HepG2 (cell line): ENCODE data around the gene AJUBA. TPM values are rescaled to one million over a fixed set of nuclear protein-coding genes. Genes with fewer than 3 reads are reported as not detected.

ENCODE experiments used
- ATAC-seq: fragments of 200-7000 bp; cut with Tn5 transposase; 3 replicates; pipeline ENCODE4 v1.9.1; 2020; ENCODE audit warnings: mild to moderate bottlenecking, moderate library complexity
- BruUV-seq: library from RNA; stranded (reverse); fragments of 400-500 nt; replicated peaks from 2 replicates; lab custom pipeline; 2021; lab: Mats Ljungman, UMichigan
- CTCF ChIA-PET: fragments of 300-600 bp; formaldehyde crosslinking; extraction: SDS; loops from one replicate; lab custom pipeline; 2021; ENCODE audit warnings: low total read pairs, inconsistent platforms, low intra/inter-chr PET ratio; lab: Yijun Ruan, JAX
- POLR2A ChIA-PET: fragments of 350-600 bp; sonication (Branson Sonifier 250); formaldehyde crosslinking; loops from one replicate; lab custom pipeline; 2020; ENCODE audit warnings: antibody characterized with exemption, inconsistent platforms; lab: Yijun Ruan, JAX
- DNase-seq: peaks from one replicate; pipeline ENCODE4 v3.0.0-alpha.2; 2015; ENCODE audit warnings: low spot score
- FAIRE-seq: peaks from 3 replicates; lab custom pipeline; 2011; peaks lifted over from hg19 to GRCh38; lab: Jason Lieb, UNC
- H2AFZ ChIP-seq: one replicate; pipeline ENCODE4 v1.6.1; 2011; ENCODE audit warnings: low read length, inconsistent platforms
- H3K27ac ChIP-seq: fragments of 300-600 bp; 3 replicates; pipeline ENCODE4 v1.8.0; 2011; ENCODE audit warnings: mixed run types, mild to moderate bottlenecking, mixed read lengths, low read length, inconsistent platforms; ENCODE audit not compliant: insufficient read depth; ENCODE audit errors: extremely low read length
- H3K27me3 ChIP-seq, 2 experiments: fragments of 200-600 bp in 1 of 2; 2 replicates in 1 of 2; 3 replicates in 1 of 2; pipeline versions ENCODE4 v1.6.0 to v1.8.0; 2011; ENCODE audit warnings: low read length in 2 of 2, mild to moderate bottlenecking in 2 of 2, moderate library complexity in 2 of 2, inconsistent platforms in 1 of 2; ENCODE audit not compliant: insufficient read depth in 2 of 2, control insufficient read depth in 1 of 2
- H3K36me3 ChIP-seq, 2 experiments: fragments of 200-600 bp in 1 of 2; replicated peaks in 1 of 2; 2 replicates in 1 of 2; 3 replicates in 1 of 2; pipeline versions ENCODE4 v1.5.1 to v1.8.0; 2011; ENCODE audit warnings: low read length in 2 of 2, inconsistent platforms in 1 of 2; ENCODE audit not compliant: insufficient read depth in 2 of 2, control insufficient read depth in 1 of 2
- H3K4me1 ChIP-seq: 2 replicates; pipeline ENCODE4 v1.5.1; 2012; ENCODE audit warnings: low read length, inconsistent platforms; ENCODE audit not compliant: insufficient read depth
- H3K4me2 ChIP-seq: 2 replicates; pipeline ENCODE4 v1.6.0; 2011; ENCODE audit warnings: low read depth, low read length, inconsistent platforms
- H3K4me3 ChIP-seq, 3 experiments: fragments of 200-600 bp in 1 of 3; sonication (generic), shearing (Covaris generic) in 1 of 3; replicated peaks in 1 of 3; 2 replicates each; pipeline ENCODE4 v1.5.1; 2011 to 2016; ENCODE audit warnings: low read length in 3 of 3, inconsistent platforms in 2 of 3, low read depth in 2 of 3, mild to moderate bottlenecking in 2 of 3, control low read depth in 1 of 3, mixed read lengths in 1 of 3; ENCODE audit not compliant: insufficient read depth in 1 of 3
- H3K79me2 ChIP-seq: one replicate; pipeline ENCODE4 v1.6.1; 2011; ENCODE audit warnings: low read length, inconsistent platforms; ENCODE audit not compliant: insufficient read depth
- H3K9ac ChIP-seq: 2 replicates; pipeline ENCODE4 v1.6.0; 2011; ENCODE audit warnings: mild to moderate bottlenecking, low read depth, low read length, inconsistent platforms; ENCODE audit not compliant: insufficient read depth
- H3K9me3 ChIP-seq: 2 replicates; pipeline ENCODE4 v1.5.1; 2012; ENCODE audit warnings: mild to moderate bottlenecking, low read length
- H4K20me1 ChIP-seq: 2 replicates; pipeline ENCODE4 v1.6.0; 2011; ENCODE audit warnings: inconsistent platforms, mild to moderate bottlenecking, low read length, moderate library complexity; ENCODE audit not compliant: insufficient read depth
- GLI4 ChIP-seq: sonication (generic); formaldehyde crosslinking; IDR thresholded peaks from 2 replicates; pipeline ENCODE4 v1.5.1; 2020; ENCODE audit warnings: missing genetic modification reagents, mild to moderate bottlenecking, moderate library complexity, borderline replicate concordance
- GZF1 ChIP-seq: sonication (generic); formaldehyde crosslinking; IDR thresholded peaks from 2 replicates; pipeline ENCODE4 v1.5.1; 2020; ENCODE audit warnings: mild to moderate bottlenecking, missing genetic modification reagents
- HMG20B ChIP-seq: conservative IDR thresholded peaks from 2 replicates; pipeline ENCODE4 v1.6.1; 2016; ENCODE audit warnings: missing genetic modification reagents, missing compliant biosample characterization
- HOXA9 ChIP-seq: sonication (generic); formaldehyde crosslinking; IDR thresholded peaks from 2 replicates; pipeline ENCODE4 v1.8.1; 2022; ENCODE audit warnings: missing genetic modification reagents, mild to moderate bottlenecking, moderate library complexity, borderline replicate concordance
- MEIS1 ChIP-seq: sonication (generic); formaldehyde crosslinking; IDR thresholded peaks from 2 replicates; pipeline ENCODE4 v1.9.0; 2021; ENCODE audit warnings: mild to moderate bottlenecking, missing genetic modification reagents, moderate library complexity, borderline replicate concordance
- NFIB ChIP-seq: sonication (generic); formaldehyde crosslinking; IDR thresholded peaks from 2 replicates; pipeline ENCODE4 v1.9.0; 2021; ENCODE audit warnings: missing genetic modification reagents, mild to moderate bottlenecking, borderline replicate concordance
- NR3C1 ChIP-seq: sonication (generic); formaldehyde crosslinking; IDR thresholded peaks from 2 replicates; pipeline ENCODE4 v1.4.0; 2020; ENCODE audit warnings: missing genetic modification reagents
- REL ChIP-seq: sonication (generic); formaldehyde crosslinking; conservative IDR thresholded peaks from 2 replicates; pipeline ENCODE4 v1.8.0; 2022; ENCODE audit warnings: mild to moderate bottlenecking, missing genetic modification reagents, moderate library complexity
- SAFB2 ChIP-seq: sonication (generic); formaldehyde crosslinking; IDR thresholded peaks from 2 replicates; pipeline ENCODE4 v1.5.1; 2020; ENCODE audit warnings: missing genetic modification reagents, low read depth, mild to moderate bottlenecking, borderline replicate concordance
- SRF ChIP-seq: IDR thresholded peaks from 2 replicates; pipeline ENCODE4 v1.6.1; 2011; ENCODE audit warnings: mild to moderate bottlenecking, low read depth, low read length, moderate library complexity
- ZC3H13 ChIP-seq: sonication (generic); formaldehyde crosslinking; IDR thresholded peaks from 2 replicates; pipeline ENCODE4 v1.8.1; 2023; ENCODE audit warnings: mild to moderate bottlenecking, missing genetic modification reagents, moderate library complexity
- ZFP36 ChIP-seq: fragments of 150-350 bp; IDR thresholded peaks from 2 replicates; pipeline ENCODE4 v1.6.1; 2018; ENCODE audit warnings: borderline replicate concordance, low read length, low read depth; ENCODE audit not compliant: partially characterized antibody
- ZFP82 ChIP-seq: sonication (generic); formaldehyde crosslinking; IDR thresholded peaks from 2 replicates; pipeline ENCODE4 v1.5.1; 2020; ENCODE audit warnings: mild to moderate bottlenecking, missing genetic modification reagents, borderline replicate concordance
- ZNF234 ChIP-seq: sonication (generic); formaldehyde crosslinking; conservative IDR thresholded peaks from 2 replicates; pipeline ENCODE4 v1.5.1; 2020; ENCODE audit warnings: mild to moderate bottlenecking, missing genetic modification reagents
- ZNF441 ChIP-seq: sonication (generic); formaldehyde crosslinking; IDR thresholded peaks from 2 replicates; pipeline ENCODE4 v1.7.0; 2021; ENCODE audit warnings: missing genetic modification reagents, borderline replicate concordance
- ZNF792 ChIP-seq: IDR thresholded peaks from 2 replicates; pipeline ENCODE4 v1.6.1; 2016
- ZSCAN21 ChIP-seq: sonication (generic); formaldehyde crosslinking; IDR thresholded peaks from 2 replicates; pipeline ENCODE4 v1.8.0; 2022; ENCODE audit warnings: mild to moderate bottlenecking, missing genetic modification reagents, moderate library complexity, borderline replicate concordance
- ZSCAN31 ChIP-seq: sonication (generic); formaldehyde crosslinking; IDR thresholded peaks from 2 replicates; pipeline ENCODE4 v1.5.0; 2020; ENCODE audit warnings: low read depth, mild to moderate bottlenecking, missing genetic modification reagents
- ZZZ3 ChIP-seq: sonication (generic); formaldehyde crosslinking; IDR thresholded peaks from 2 replicates; pipeline ENCODE4 v1.4.0; 2020; ENCODE audit warnings: missing genetic modification reagents, mild to moderate bottlenecking, borderline replicate concordance
- WGBS: methylation state at CpG from one replicate; pipeline ENCODE4 v1.1.6; 2017; ENCODE audit warnings: low lambda C conversion rate; 5-methylcytosine and 5-hydroxymethylcytosine counted together
- in situ Hi-C: cut with HindIII; loops from 2 replicates; pipeline ENCODE4 v1.10.0; 2017; ENCODE audit warnings: low pct_unique_long_range_greater_than_20kb; ENCODE audit not compliant: extremely low pct_ligation_motif_present
- intact Hi-C: fragments of 100-400 bp; cut with micrococcal nuclease; formaldehyde crosslinking; loops from one replicate; pipeline ENCODE4 v1.10.0; 2022; ENCODE audit not compliant: unreplicated experiment
- polyA plus RNA-seq, 8 experiments: library from polyadenylated mRNA; depleted of rRNA in 3 of 8; stranded (reverse) in 7 of 8; unstranded in 1 of 8; fragments of >200 nt; fragmentation: Illumina TruSeq in 4 of 8; extraction: Trizol in 4 of 8; gene quantifications; 2 replicates each; pipeline versions ENCODE4 v1.2.1 to v1.2.3, GENCODE V29; 2011 to 2016; ENCODE audit warnings: low read depth in 4 of 8, missing spikeins in 1 of 8, mixed read lengths in 1 of 8; ENCODE audit not compliant: insufficient read depth in 1 of 8
- total RNA-seq, 5 experiments: library from RNA; depleted of rRNA; stranded (reverse); fragments of >200 nt; fragmentation: Illumina TruSeq; extraction: Trizol; gene quantifications; 2 replicates each; pipeline ENCODE4 v1.2.3, GENCODE V29; 2016; ENCODE audit warnings: low read depth in 1 of 5
- TF ChIP-seq, protein P1 (sequence below): sonication (generic); formaldehyde crosslinking; IDR thresholded peaks from 2 replicates; pipeline ENCODE4 v1.4.0; 2020; ENCODE audit warnings: missing genetic modification reagents
- TF ChIP-seq, protein P2 (sequence below): sonication (generic); formaldehyde crosslinking; IDR thresholded peaks from 2 replicates; pipeline ENCODE4 v1.5.0; 2020; ENCODE audit warnings: mild to moderate bottlenecking, missing genetic modification reagents, moderate library complexity

Gene AJUBA
- total and polyA plus RNA-seq, 2 of the 13 experiments (the other 11 are each of a cell fraction or from before 2014, with no cell fraction given) = 157 to 241 TPM

DNA sequence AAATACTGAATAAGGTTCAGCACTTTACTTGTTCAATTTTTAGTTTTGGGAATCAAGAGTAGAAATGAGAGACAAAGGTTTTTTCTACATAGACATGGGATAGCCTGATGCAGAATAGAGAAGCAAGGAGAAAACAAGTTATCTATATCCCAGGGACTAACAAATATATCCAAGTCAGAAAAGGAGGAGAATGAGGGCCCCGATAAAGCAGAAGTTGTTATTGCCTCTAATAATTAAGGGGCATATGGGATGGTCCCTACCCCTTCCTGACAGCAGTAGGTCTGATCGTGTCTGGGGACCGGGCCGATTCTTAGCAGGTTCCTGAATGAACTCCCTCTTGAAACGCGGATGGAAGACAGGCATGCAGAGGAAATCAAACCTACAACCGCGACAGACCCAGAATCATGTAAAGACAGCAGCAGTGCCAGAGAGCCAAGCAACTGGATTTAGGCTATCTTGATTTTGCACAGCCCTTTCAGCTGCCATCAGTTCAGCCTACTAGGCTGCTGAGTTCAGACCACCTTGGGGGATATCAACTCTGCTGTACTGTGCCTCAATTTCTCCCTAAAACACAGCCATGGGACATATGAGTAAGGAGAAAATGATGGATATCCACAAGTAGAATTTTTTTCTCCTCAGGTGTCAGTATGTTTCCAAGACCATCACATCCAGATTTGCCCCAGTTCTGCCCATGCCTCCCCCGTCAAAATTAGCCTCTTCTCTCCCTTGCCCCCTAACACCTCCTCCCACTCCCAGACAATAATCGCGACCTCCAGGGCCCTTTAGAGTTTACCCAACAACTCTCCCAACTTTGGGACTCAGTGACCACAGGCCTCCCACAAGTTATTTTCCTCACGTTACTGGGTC is 53.9 kb downstream of the AJUBA start:
- peak; percentile 18 for FAIRE-seq
- H3K79me2 ChIP-seq = peaks cover 21% of the 10 kb centered on the region
- TF ChIP-seq, protein P1, sequence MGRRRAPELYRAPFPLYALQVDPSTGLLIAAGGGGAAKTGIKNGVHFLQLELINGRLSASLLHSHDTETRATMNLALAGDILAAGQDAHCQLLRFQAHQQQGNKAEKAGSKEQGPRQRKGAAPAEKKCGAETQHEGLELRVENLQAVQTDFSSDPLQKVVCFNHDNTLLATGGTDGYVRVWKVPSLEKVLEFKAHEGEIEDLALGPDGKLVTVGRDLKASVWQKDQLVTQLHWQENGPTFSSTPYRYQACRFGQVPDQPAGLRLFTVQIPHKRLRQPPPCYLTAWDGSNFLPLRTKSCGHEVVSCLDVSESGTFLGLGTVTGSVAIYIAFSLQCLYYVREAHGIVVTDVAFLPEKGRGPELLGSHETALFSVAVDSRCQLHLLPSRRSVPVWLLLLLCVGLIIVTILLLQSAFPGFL = no peak
- TF ChIP-seq ZFP82 (CRISPR knock-in tag) (0 out of 2 replicates have a peak, but pooled peaks have one; percentile 75), HOXA9 (CRISPR knock-in tag) (no peak), ZNF234 (CRISPR knock-in tag) (no peak), NR3C1 (CRISPR knock-in tag) (no peak), ZNF441 (CRISPR knock-in tag) (0 out of 2 replicates have a peak, but pooled peaks have one; percentile 61), ZSCAN31 (CRISPR knock-in tag) (no peak), SAFB2 (no peak), ZC3H13 (CRISPR knock-in tag) (no peak), GLI4 (CRISPR knock-in tag) (no peak), REL (CRISPR knock-in tag) (no peak), ZZZ3 (CRISPR knock-in tag) (0 out of 2 replicates have a peak, but pooled peaks have one; percentile 8), HMG20B (CRISPR knock-in tag) (no peak), ZNF792 (no peak), MEIS1 (0 out of 2 replicates have a peak, but pooled peaks have one; percentile 15), NFIB (CRISPR knock-in tag) (no peak), SRF (no peak), ZFP36 (no peak), ZSCAN21 (CRISPR knock-in tag) (peak; percentile 18), GZF1 (CRISPR knock-in tag) (0 out of 2 replicates have a peak, but pooled peaks have one; percentile 0)
- TF ChIP-seq, protein P2, sequence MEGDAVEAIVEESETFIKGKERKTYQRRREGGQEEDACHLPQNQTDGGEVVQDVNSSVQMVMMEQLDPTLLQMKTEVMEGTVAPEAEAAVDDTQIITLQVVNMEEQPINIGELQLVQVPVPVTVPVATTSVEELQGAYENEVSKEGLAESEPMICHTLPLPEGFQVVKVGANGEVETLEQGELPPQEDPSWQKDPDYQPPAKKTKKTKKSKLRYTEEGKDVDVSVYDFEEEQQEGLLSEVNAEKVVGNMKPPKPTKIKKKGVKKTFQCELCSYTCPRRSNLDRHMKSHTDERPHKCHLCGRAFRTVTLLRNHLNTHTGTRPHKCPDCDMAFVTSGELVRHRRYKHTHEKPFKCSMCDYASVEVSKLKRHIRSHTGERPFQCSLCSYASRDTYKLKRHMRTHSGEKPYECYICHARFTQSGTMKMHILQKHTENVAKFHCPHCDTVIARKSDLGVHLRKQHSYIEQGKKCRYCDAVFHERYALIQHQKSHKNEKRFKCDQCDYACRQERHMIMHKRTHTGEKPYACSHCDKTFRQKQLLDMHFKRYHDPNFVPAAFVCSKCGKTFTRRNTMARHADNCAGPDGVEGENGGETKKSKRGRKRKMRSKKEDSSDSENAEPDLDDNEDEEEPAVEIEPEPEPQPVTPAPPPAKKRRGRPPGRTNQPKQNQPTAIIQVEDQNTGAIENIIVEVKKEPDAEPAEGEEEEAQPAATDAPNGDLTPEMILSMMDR (CRISPR knock-in tag) = no peak

More for the DNA sequence above, 53.9 kb downstream of the AJUBA start:
- WGBS = 10% methylated on average over 12 of the region's 12 CpGs
- TSS peak; percentile 78 for BruUV-seq
- in situ Hi-C loops = no loop called here
- H3K4me3 ChIP-seq = peak overlapping the region; percentile 74 to 98 (median 92)
- CTCF ChIA-PET = interaction anchor here (1.3 to 1.7 kb wide), 2 partner anchors 28 to 371 kb away, joined by 4 to 7 read pairs; no protein-coding TSS in a partner anchor
- no peak overlapping the region for H2AFZ ChIP-seq
- DNase-seq (no peak), ATAC-seq (no peak)
- intact Hi-C loops = loop anchor here (1.0 to 2.0 kb wide), 5 partner anchors 25 to 79 kb away; partner anchors contain the start of gene LRP10
- H4K20me1 ChIP-seq = no peaks in the 10 kb centered on the region
- H3K9ac ChIP-seq = peak overlapping the region; percentile 94
- peaks cover 33 to 38% of the 10 kb centered on the region in 2 experiments for H3K36me3 ChIP-seq
- peaks cover 27% of the 10 kb centered on the region for H3K4me1 ChIP-seq
- POLR2A ChIA-PET = interaction anchor here (0.5 to 6.1 kb wide), 60 partner anchors 8 to 1186 kb away, joined by 3 to 136 read pairs (median 6); partner anchors contain the start of genes ACIN1, AJUBA, BCL2L2 and C14orf119
- H3K9me3 ChIP-seq = no peaks in the 10 kb centered on the region
- H3K4me2 ChIP-seq = peak overlapping the region; percentile 97
- peak overlapping the region; percentile 78 for H3K27ac ChIP-seq
- H3K27me3 ChIP-seq = no peaks in the 10 kb centered on the region; a peak in 1 of 5 replicates
